Measurements from ENCODE around the gene CA5A.
"Not testable (repeated sequence)": the region's sequence is repeated elsewhere in the genome, so short reads cannot be mapped to it uniquely, and the experiment has no call there.

CA5A gene

DNA sequence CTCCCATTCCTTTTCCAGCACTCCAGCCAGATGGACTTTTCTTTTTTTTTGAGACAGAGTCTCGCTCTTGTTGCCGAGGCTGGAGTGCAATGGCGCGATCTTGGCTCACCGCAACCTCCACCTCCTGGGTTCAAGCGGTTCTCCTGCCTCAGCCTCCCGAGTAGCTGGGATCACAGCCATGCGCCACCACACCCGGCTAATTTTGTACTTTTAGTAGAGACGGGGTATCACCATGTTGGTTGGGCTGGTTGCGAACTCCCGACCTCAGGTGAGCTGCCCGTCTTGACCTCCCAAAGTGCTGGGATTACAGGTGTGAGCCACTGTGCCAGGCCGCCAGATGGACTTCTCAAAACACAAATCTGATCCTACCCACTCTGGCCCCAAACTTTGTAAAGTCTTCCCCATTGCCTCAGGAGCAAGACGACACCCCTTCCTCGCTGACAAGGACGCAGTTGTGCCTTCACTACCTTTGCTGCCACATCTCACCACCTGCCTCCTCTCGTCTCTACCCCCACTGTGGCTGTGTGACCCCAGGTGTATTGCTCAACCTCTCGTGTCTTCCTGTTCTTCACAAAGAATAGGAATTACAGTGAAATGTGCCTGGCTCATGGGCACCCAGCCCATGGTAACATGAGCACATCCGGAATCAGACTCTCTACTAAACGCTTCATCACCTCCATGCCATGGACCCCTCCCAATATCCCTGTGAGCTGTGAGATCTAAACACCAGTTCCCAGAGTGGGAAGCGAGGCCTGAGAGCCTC lies 11.2 kb upstream of the CA5A start:
- DNase-seq: no peak

DNA sequence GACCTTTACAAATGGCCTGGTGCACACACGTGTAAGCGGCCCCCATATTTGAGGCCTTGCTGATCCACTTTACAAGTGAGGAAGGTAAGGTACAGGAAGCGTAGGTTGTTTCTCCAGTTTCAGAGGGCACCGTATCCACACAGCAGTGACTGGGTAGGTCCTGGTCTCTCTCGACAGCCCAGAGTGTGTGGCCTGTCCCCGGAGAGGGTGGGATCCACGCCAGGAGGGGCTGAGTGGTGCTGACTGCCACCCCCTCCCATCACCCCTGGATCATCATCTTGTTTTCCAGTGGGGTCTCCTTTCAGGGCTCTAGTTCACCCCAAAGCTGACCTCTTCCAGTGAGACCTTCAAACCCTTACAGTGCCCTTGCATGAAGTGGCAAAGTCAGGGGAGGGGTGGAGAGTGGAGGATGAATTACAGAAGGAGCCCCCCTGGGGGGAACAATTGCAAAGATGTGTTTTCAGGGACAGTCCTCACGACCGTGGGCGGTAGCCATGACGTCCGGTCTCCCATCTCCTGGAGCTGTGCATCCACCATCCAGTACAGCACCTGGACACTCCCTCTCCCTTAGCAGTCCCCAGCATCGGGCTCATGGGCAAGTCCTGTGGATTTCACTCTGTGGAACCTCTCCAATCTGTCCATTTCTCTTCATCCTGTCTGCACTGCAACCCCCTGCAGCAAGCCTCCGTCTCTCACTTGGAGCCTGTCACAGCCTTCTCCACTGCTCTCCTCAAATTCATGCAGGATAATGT lies 10.4 kb upstream of the CA5A start:
- no peak for DNase-seq

DNA sequence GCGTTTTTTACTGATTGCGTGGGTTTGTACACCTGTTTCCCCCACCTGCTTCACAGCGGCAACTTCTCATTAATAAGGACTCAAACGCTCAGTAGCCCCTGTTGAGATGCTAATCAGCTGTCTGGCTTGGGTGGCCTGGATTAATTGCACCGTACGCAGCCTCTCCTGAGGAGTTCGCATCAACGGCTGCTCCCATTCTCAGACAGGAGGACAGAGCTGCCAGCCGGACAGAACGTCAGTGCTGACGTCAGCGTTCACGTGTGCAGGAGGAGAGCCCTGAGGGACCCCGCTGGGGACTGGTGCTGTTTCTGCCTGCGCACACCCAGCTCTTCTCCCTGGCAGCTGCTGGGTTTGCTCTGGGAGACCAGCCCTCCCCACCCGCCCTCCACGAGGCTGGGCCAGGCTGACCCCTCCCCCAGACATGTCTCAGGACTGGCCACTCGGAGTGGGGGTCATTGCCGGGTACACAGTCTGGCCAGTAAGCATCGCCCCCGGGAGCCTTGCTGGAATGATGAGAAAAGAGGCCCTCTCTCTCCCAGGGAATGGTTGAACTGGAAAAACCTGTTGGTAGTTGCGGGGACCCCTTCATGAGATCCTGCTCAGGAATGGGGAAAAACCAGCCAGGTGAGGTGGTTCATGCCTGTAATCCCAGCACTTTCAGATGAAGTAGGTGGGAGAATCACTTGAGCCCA lies 9.2 kb upstream of the CA5A start:
- DNase-seq: no peak

DNA sequence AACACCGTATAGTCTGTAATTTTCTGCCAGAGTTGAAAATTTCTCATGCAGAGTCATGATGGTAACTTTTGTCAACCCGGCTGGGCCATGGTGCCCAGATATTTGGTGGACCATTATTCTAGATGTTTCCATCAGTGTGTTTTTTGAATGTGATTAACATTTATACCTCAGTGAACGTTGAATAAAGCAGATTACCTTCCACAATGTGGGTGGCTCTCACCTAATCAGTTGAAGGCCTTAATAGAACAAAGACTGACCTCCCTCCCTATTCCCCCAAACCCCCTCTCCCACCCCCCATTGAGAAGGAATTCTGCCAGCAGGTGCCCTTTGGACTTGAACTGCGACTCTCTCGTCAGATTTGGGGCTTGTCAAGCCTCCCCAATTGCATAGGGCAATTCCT lies 6.4 kb upstream of the CA5A start:
- DNase-seq: no peak

DNA sequence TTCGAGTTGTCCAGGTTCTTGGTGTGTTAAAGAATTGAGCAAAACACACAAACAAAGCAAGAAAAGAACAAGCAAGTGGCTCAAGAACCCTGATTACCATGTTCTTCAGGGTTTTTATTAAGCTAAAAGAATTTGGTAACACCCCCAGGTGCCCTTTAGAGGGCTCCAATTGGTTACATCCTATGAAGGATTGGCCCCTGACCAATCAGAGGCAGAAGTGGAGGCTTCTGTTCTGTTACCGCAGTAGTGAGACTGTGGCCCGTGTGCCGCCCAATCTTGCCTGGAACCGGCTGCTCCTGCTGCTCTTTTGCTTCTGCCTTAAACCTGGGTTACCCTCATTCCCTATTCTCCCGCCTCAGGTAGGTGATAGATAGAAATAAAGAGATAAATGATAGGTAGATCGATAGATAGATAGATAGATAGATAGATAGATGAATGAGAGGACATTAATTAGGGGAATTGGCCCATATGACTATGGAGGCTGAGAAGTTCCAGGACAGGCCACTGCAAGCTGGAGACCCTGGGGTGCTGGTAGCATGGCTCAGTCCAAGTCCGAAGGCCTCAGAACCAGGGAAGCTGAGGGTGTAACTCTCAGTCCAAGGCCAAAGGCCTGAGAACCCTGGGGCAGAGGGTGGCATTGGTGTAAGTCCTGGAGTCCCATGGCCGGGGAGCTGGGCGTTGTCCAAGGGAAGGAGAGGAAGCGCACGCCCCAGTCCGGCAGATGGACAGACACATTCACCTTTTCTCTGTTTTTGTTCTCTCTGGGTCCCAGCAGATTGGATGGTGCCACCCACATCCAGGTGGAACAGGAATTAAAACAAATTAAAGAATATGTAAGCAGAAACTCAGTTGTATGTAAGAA lies 3.5 kb upstream of the CA5A start:
- DNase-seq: no peak

DNA sequence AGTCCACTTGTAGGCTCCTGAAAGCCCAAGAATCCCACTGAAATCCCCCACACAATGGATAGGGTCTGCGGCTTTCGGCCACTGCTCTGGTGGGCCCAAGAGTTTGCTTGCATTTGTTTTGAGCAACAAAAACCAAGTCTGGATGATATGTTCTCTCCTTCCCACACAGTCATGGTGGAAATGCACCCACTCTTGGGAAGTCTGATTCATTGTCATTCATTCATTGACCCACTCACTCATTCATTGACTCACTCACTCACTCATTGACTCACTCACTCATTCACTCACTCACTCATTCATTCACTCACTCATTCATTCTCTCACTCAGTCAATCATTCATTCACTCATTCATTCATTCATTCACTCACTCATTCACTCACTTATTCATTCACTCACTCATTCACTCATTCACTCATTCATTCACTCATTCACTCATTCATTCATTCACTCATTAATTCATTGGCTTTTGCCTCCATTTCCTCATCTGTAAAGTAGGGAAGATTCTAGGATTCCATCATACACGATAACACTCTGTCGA lies 2.2 kb upstream of the CA5A start:
- no peak for DNase-seq

DNA sequence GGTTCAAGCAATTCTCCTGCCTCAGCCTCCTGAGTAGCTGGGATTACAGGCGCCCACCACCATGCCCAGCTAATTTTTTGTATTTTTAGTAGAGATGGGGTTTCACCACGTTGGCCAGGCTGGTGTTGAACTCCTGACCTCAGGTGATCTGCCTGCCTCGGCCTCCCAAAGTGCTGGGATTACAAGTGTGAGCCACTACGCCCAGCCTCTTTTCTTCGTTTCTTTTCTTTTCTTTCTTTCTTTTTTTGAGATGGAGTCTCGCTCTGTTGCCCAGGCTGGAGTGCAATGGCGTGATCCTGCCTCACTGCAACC lies 858 bp upstream of the CA5A start:
- not testable (repeated sequence) for DNase-seq

DNA sequence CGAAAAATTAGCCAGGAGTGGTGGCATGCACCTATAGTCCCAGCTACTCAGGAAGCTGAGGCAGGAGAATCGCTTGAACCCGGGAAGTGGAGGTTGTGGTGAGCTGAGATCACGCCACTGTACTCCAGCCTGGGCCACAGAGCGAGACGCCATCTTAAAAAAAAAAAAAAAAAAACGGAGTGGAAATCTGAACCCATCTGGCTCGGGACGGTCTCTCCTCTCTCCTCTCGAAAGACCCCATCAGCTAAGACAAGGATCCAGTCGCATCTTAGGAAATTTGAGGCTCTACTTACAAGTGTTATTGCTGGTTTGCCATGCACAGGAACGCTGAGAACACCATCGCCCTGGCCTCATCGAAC lies 334 bp downstream of the CA5A start:
- not testable (repeated sequence) for DNase-seq

DNA sequence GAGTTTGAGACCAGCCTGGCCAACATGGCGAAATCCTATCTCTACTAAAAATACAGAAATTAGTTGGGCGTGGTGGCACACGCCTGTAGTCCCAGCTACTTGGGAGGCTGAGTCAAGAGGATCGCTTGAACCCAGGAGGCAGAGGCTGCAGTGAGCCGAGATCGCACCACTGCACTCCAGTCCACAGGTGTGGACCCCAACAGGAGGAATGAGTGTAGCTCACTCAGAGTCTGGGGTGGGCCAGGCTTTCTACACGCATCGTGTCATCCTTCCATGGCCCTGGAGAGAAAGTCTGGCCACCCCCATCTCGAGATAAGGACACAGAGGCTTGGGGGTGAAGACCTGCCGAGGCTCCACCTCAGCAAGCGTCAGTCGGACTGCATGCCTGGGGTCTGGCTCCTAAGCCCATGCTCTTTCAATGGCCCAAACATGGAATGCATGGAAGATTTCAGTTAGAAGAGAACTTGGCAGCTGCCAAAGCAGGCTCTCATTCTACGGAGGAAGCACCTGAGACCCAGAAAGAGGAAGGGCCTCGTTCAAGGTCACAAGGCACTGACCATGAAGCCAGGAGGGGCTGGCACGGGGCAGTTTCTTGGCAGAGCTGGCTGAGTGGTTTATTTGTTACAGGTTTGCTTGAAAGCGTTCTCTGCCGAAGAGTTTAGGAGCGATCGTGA lies 1.4 kb downstream of the CA5A start:
- DNase-seq: not testable (repeated sequence)

DNA sequence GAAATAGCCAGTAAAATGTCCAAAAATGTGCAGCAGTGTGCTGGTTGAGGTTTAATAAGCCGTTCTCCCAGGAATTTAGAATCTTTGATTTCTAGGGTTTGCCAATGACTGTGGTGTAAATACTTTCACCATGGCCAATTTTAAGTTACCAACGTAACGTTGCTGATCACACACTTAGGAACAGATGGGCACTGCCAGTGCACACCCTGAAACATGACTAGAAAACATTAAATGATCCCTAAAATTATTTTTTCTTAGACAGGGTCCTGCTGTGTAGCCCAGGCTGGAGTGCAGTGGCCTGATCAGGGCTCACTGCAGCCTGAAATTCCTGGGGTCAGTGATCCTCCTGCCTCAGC lies 3.2 kb downstream of the CA5A start:
- DNase-seq: no peak

DNA sequence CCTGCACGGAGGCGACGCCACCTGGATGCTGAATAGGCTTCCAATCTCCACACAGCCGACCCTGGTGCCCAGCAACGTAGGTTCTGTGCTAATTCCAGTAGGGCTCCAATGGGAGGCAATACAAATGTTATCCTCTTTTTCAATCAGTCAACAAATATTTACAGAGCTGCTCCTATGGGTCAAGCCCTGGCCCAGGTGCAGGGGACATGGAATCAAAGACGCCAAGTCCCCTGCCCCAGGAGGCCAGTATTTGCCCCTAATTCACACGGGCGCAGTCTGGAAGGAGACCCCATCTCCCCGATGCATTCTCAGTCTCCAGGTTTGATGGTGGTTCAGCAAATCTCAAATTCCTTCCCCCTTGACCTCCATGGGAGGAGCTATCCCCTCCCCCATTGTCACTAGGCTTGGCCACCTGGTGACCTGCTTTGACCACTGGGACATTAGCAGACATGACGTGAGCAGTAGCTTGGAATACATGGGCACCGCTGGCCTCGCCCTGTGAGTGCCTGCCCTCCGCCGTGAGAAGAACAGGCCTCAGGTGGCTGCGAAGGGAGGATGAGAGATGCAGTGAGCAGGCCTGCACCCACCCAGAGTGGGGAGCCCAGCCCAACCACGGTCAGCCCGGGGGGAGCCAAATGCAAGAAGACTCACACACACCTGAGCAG lies 3.7 kb downstream of the CA5A start:
- not testable (repeated sequence) for DNase-seq

DNA sequence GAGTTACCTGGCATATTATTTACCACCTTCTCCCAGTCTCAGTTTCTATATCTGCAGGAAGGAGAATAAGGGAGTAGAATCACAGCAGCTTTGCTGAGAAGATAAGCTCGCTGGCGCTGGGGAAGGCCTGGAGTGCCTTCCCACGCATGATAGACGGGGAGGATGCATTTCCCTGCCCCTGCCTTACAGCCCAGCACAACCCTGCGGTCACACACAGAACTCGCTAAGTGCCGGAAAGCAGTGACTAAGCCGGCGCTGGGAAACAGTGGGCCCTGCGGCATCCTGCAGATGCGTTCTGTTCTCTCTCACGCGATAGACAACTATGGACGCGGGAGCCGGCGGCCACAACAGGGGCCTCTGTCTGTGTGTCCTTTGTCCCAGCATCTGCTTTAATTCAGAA lies 4.8 kb downstream of the CA5A start:
- no peak for DNase-seq

DNA sequence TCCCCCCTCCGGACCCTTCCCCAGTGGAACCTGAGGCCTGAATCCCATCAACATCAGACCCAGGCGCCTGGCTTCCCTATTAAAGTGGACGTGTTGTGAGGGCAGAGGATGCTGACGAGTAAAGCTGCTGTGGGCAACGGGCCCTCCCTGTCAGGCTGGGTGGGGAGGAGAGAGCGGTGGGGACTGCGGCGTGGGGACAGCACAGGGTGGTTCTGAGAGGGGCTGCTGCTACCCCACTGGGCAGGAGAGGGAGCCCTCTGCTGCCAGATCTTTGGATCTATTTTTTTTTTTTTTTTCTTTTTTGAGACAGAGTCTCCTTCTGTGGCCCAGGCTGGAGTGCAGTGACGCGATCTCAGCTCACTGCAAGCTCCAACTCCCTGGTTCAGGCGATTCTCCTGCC lies 5.9 kb downstream of the CA5A start:
- no peak for DNase-seq

DNA sequence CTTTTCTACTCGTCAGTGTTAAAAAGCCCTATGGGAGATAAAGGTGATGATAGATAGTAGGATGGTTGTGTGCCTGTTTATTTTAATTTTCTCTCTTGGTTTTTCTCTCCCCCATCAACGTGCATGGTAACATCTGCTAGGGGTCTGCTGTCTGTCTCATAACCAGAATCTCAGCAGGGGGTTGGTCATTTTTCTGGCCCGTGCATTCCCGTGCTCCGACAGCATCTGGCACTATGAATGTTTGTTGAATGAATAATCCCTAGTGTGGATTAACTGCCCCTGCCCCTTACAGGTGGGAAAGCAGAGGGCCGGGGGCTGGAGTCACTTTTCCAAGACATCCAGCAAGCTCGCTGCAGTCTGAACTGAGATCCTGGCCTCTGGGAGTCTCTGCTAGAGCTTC lies 6.3 kb downstream of the CA5A start:
- DNase-seq: no peak

DNA sequence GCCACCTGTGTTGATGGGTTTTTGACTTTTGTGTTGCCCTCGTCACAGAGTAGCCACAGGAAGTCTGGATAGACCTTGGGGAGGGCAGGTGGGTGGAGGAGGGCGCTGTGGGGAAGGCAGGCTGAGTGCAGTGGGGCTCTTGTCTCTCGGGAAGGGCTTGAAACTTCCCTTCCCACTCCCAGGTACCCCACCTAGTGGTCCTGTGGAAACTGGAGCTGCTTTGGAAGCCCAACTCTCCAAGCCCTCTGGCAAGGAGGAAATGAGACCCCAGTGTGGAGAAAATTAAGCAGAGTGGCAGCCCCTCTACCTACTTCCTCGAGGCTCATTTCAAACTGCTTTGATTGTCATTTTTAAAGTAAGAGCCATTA lies 9.2 kb downstream of the CA5A start:
- DNase-seq: no peak

DNA sequence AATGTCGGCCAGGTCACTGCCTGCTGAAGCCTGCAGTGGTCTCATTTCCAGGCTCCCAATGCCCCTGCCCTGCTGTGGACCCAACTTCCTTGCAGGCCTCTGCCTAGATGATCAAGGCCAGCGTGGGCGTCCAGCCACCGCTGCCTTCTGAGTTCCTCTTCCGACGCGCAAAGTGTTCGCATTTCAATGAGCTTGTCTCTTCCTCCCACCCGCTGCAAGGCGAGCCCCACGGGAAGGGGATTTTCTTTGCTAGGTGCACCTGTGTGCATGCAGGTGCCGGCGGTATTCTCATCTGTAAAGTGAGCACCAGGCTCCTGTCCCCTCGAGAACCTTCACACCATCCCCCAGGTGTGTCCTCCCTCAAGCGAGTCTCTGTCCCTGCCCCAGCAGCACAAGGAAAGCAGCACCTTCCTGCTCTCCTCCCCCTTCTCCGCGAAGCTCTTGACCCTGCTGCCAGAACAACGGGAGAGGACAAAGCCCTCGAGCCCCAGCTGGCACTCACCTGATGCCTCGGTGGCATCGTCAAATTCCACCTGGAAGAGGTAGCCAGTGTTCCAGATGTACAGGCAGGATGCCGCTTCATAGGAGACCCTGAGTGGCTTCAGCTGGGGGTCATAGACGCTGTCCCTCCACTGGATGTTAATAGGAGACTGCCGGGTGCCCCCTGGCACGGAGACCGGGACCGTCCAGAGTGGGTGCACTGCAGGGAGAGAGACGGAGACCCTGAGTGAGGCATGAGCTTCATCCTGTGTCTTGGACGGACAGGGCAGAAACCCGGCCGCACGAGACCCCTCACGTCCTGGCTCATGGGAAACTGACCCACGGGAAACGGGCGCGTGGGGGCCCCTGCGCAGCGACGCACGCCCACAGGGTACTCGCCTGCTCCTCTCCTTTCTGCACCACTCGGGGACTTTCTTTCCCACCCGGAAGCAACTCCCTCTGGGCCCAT lies 9.8 kb downstream of the CA5A start:
- DNase-seq: peak; percentile 84 to 89

DNA sequence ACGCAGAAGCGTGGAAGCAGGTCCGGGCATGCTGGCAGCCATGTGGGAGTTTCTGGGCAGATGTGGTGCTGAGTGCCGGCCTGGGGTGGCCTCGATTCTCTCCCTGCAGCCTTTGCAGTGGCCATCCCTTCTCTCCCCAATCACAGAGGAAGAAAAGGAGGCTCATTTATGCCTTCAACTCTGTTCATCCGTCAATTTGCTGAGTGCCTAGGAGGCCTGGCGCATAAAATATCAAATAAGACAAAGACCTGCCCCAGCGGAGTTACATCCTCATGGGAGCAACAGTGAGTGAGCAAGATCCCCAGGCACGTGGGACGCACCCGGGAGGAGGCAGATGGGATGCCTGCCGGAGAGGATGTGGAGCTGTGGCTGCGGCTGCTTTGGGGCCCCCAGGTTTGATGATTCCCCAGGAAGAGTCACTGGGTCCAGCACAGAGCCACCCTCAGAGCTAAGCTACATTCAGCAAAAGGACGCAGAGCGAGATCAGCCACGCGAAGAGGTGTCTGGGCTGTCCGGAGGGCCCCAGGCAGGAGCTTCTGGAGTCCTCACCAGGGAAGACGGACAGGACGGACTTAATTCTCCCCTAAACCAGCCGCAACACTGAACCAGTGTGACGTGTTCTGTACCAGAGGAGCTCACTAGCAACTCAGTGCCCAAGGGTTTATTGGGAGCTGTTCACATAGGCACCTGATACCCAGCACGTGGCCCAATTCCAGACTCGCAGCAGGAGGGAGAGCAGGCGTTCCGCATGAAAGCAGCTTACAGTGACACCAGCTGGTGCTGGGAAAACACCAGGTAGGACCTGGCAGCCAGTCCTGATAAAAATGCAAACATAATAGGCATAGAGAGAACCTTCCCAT lies 11.3 kb downstream of the CA5A start:
- DNase-seq: no peak

DNA sequence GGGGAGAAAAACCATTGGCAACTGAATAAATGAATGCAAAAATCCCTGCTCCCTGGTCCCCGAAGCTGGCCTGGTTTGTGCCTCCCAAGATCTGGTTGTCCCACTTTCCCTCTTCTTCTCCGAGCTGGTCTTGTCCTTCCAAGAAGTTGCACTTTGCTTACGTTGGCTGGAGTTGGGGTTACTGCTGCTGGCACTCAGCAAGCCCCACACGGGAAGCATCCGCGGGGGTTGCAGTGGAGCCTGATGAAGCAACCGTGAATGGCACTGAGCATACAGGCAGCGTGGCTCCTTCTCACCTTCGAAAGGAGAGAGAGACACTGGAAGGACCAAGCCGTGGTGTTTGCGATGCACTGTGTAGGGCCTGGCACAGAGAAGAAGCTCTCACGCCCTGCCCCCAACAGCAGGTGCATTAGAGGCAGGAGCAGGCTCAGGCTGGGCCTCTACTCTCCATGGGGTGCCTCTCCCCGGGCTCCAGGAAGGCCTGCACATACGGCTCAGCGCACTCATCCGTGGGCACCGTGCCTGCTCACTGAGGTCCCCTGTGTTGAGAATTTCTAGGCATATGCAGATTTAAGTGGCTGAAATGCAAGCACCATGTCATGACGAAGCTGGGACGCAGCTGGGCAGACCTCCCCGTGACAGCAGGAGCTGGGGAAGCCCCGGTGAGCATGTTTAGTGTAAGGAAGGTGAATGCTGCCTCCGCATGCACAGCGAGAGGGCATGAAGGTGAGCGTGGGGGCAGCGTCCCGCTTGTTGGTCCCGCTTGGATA lies 12.1 kb downstream of the CA5A start:
- no peak for DNase-seq

All from inflammatory macrophage treated with lipopolysaccharide for 1 hour (primary cell).